Karpas-422 (cell line): ENCODE measurements around the gene AKT3. TPM values are rescaled to one million over a fixed set of nuclear protein-coding genes. Genes with fewer than 3 reads are reported as not detected.
"Not testable (repeated sequence)": the region's sequence is repeated elsewhere in the genome, so short reads cannot be mapped to it uniquely, and the experiment has no call there.

Experiments used
- DNase-seq: peaks from one replicate; pipeline ENCODE4 v3.0.0-alpha.2; 2015
- H2AFZ ChIP-seq: fragments of 200-600 bp; sonication (generic); 2 replicates; pipeline ENCODE4 v1.6.1; 2014; ENCODE audit warnings: antibody characterized with exemption, low read length, mixed read lengths
- H3K27ac ChIP-seq: fragments of 200-600 bp; sonication (generic); 2 replicates; pipeline ENCODE4 v1.5.1; 2014; ENCODE audit warnings: mild to moderate bottlenecking, low read length, moderate library complexity
- H3K27me3 ChIP-seq: fragments of 200-600 bp; sonication (generic); 2 replicates; pipeline ENCODE4 v1.6.1; 2014; ENCODE audit warnings: low read length, mixed read lengths
- H3K36me3 ChIP-seq: fragments of 200-600 bp; sonication (generic); 2 replicates; pipeline ENCODE4 v1.6.1; 2014; ENCODE audit warnings: low read length, mixed read lengths; ENCODE audit not compliant: insufficient read depth
- H3K4me1 ChIP-seq: fragments of 200-600 bp; sonication (generic); 2 replicates; pipeline ENCODE4 v1.6.1; 2014; ENCODE audit warnings: mild to moderate bottlenecking, low read length, mixed read lengths
- H3K4me2 ChIP-seq: fragments of 200-600 bp; sonication (generic); 2 replicates; pipeline ENCODE4 v1.6.1; 2014; ENCODE audit warnings: low read length, low read depth, mild to moderate bottlenecking; ENCODE audit not compliant: poor library complexity, severe bottlenecking
- H3K4me3 ChIP-seq: fragments of 200-600 bp; sonication (generic); 2 replicates; pipeline ENCODE4 v1.5.1; 2014; ENCODE audit warnings: mild to moderate bottlenecking, antibody characterized with exemption, low read length, mixed read lengths
- H3K79me2 ChIP-seq: fragments of 200-600 bp; sonication (generic); 2 replicates; pipeline ENCODE4 v1.6.1; 2014; ENCODE audit warnings: mild to moderate bottlenecking, low read length, mixed read lengths
- H3K9ac ChIP-seq: fragments of 200-600 bp; sonication (generic); 2 replicates; pipeline ENCODE4 v1.6.0; 2014; ENCODE audit warnings: low read length
- H3K9me2 ChIP-seq: fragments of 200-600 bp; sonication (generic), shearing (Covaris generic); replicated peaks from 2 replicates; pipeline ENCODE4 v1.6.0; 2014; ENCODE audit warnings: mild to moderate bottlenecking, low read length, moderate library complexity; ENCODE audit not compliant: insufficient read depth
- H3K9me3 ChIP-seq: fragments of 300-700, 200-600 bp; sonication (generic); 2 replicates; pipeline ENCODE4 v1.6.1; 2014; ENCODE audit warnings: low read length, mixed read lengths
- H4K20me1 ChIP-seq: fragments of 200-600 bp; sonication (generic); 2 replicates; pipeline ENCODE4 v1.6.1; 2014; ENCODE audit warnings: mild to moderate bottlenecking, antibody characterized with exemption, low read length, low read depth; ENCODE audit not compliant: insufficient read depth
- total RNA-seq: library from RNA; depleted of rRNA; stranded (reverse); fragments of >200 nt; shearing (Covaris generic); gene quantifications from 2 replicates; pipeline ENCODE4 v1.2.3, GENCODE V29; 2014; ENCODE audit warnings: low replicate concordance

The AKT3 gene
- total RNA-seq, 1 experiment from 2014 or later: 0.11 TPM

DNA sequence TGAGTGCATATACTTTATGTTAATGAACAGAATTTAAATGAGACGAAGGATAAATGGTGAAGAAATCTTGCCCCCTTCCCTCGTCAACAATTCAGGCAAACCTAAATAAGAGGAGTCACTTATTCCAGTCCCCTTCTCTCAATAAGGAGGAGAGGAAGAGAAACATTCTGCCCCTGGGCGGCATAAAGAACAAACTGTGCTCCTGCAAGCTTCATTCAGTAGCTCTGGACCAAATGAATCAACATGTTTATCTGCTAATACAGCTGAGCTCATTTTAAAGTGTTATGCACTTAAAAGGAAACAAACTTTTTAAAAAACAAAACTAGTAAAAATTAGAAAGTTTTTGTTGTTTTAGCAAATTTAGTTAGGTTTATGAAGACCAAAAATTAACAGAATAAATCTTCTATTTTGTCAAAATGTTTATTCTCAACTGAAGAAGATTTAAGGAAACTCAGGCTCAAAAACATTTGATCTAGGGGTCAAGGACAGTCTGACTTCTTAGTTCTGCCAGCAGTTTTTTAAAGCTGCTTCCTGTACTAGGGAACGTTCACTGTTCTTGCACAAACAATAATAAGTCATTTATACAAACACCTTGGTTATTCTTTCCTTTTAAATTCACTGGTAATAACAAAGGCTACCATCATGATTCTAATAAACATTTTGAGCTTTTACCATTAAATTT lies 58.3 kb downstream of the AKT3 start:
- H3K36me3 ChIP-seq: no peaks in the 10 kb centered on the region
- no peaks in the 10 kb centered on the region for H3K4me1 ChIP-seq
- H2AFZ ChIP-seq: no peak overlapping the region
- no peak overlapping the region for H3K4me2 ChIP-seq
- no peaks in the 10 kb centered on the region for H3K9me2 ChIP-seq
- no peak overlapping the region for H3K9ac ChIP-seq
- no peak for DNase-seq
- no peaks in the 10 kb centered on the region for H3K9me3 ChIP-seq
- no peaks in the 10 kb centered on the region for H4K20me1 ChIP-seq
- H3K27me3 ChIP-seq: no peaks in the 10 kb centered on the region
- no peak overlapping the region for H3K4me3 ChIP-seq
- H3K27ac ChIP-seq: no peak overlapping the region
- no peaks in the 10 kb centered on the region for H3K79me2 ChIP-seq

- Histone ChIP-seq H3K4me1 (no peaks in the 10 kb centered on the region), H3K36me3 (no peaks in the 10 kb centered on the region), H3K9me3 (no peaks in the 10 kb centered on the region), H3K79me2 (no peaks in the 10 kb centered on the region), H3K9ac (no peak overlapping the region), H3K4me2 (no peak overlapping the region), H2AFZ (no peak overlapping the region), H3K4me3 (no peak overlapping the region), H4K20me1 (no peaks in the 10 kb centered on the region), H3K27me3 (no peaks in the 10 kb centered on the region), H3K9me2 (no peaks in the 10 kb centered on the region), H3K27ac (no peak overlapping the region)
- no peak for DNase-seq
Observed at GRCh38 chr1:243790404-243790803, 59.6 kb downstream of the AKT3 start.

- no peaks in the 10 kb centered on the region for H3K4me1 ChIP-seq
- H2AFZ ChIP-seq: no peak overlapping the region
- H3K9me2 ChIP-seq: no peaks in the 10 kb centered on the region
- no peak overlapping the region for H3K9ac ChIP-seq
- no peaks in the 10 kb centered on the region for H3K9me3 ChIP-seq
- no peak for DNase-seq
- no peaks in the 10 kb centered on the region for H3K36me3 ChIP-seq
- no peak overlapping the region for H3K4me2 ChIP-seq
- no peak overlapping the region for H3K27ac ChIP-seq
- no peak overlapping the region for H3K4me3 ChIP-seq
- no peaks in the 10 kb centered on the region for H3K79me2 ChIP-seq
- no peaks in the 10 kb centered on the region for H3K27me3 ChIP-seq
- H4K20me1 ChIP-seq: no peaks in the 10 kb centered on the region
Observed at GRCh38 chr1:243786531-243786930, 63.5 kb downstream of the AKT3 start.

GRCh38 chr1:243784506-243784905 lies 65.5 kb downstream of the AKT3 start:
- no peak overlapping the region for H3K4me2 ChIP-seq
- DNase-seq: no peak
- H3K4me3 ChIP-seq: no peak overlapping the region
- H4K20me1 ChIP-seq: no peaks in the 10 kb centered on the region
- H3K79me2 ChIP-seq: no peaks in the 10 kb centered on the region
- H3K36me3 ChIP-seq: no peaks in the 10 kb centered on the region
- no peaks in the 10 kb centered on the region for H3K9me3 ChIP-seq
- H3K9me2 ChIP-seq: no peaks in the 10 kb centered on the region
- no peaks in the 10 kb centered on the region for H3K4me1 ChIP-seq
- no peak overlapping the region for H3K9ac ChIP-seq
- H3K27ac ChIP-seq: no peak overlapping the region
- H2AFZ ChIP-seq: no peak overlapping the region
- H3K27me3 ChIP-seq: no peaks in the 10 kb centered on the region

DNA sequence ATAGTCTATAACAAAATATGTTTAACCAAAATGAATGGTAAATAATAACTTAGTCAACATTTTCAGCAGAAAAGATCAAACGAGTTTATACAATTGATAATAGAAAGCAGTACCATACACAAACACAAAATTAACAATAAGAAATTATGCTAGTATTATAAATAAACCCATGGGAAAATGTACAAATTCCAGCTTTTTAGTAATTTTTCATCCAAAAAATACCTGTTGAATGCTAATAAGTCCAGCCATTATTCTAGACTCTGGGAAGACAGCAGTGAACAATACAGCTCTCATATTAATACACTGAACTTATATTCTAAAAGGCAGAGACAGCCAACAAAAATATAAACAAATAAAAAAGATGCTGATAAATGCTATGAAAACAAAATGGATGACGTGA lies 66.3 kb downstream of the AKT3 start:
- H3K27ac ChIP-seq: no peak overlapping the region
- no peak overlapping the region for H2AFZ ChIP-seq
- no peaks in the 10 kb centered on the region for H3K27me3 ChIP-seq
- H3K4me3 ChIP-seq: no peak overlapping the region
- H3K4me2 ChIP-seq: no peak overlapping the region
- no peaks in the 10 kb centered on the region for H3K4me1 ChIP-seq
- no peaks in the 10 kb centered on the region for H3K79me2 ChIP-seq
- no peak for DNase-seq
- H3K9ac ChIP-seq: no peak overlapping the region
- no peaks in the 10 kb centered on the region for H3K9me2 ChIP-seq
- no peaks in the 10 kb centered on the region for H4K20me1 ChIP-seq
- H3K36me3 ChIP-seq: no peaks in the 10 kb centered on the region
- no peaks in the 10 kb centered on the region for H3K9me3 ChIP-seq

GRCh38 chr1:243772361-243773050 lies 77.5 kb downstream of the AKT3 start:
- not testable (repeated sequence) for H3K79me2 ChIP-seq, H3K4me2 ChIP-seq, DNase-seq, H3K36me3 ChIP-seq, H3K9ac ChIP-seq, H3K27ac ChIP-seq, H3K9me2 ChIP-seq, H4K20me1 ChIP-seq, H3K27me3 ChIP-seq, H3K4me3 ChIP-seq, H3K4me1 ChIP-seq, H2AFZ ChIP-seq, H3K9me3 ChIP-seq

GRCh38 chr1:243770860-243771259 lies 79.2 kb downstream of the AKT3 start:
- Histone ChIP-seq H4K20me1 (no peaks in the 10 kb centered on the region), H3K36me3 (no peaks in the 10 kb centered on the region), H3K9me3 (no peaks in the 10 kb centered on the region), H3K27ac (no peak overlapping the region), H3K9me2 (no peaks in the 10 kb centered on the region), H3K27me3 (no peaks in the 10 kb centered on the region), H2AFZ (no peak overlapping the region), H3K79me2 (no peaks in the 10 kb centered on the region), H3K9ac (no peak overlapping the region), H3K4me1 (no peaks in the 10 kb centered on the region), H3K4me2 (no peak overlapping the region), H3K4me3 (no peak overlapping the region)
- DNase-seq: no peak

- Histone ChIP-seq H3K9ac (no peak overlapping the region), H2AFZ (no peak overlapping the region), H3K9me3 (no peaks in the 10 kb centered on the region), H3K4me1 (no peaks in the 10 kb centered on the region), H3K4me3 (no peak overlapping the region), H3K4me2 (no peak overlapping the region), H3K36me3 (no peaks in the 10 kb centered on the region), H3K79me2 (no peaks in the 10 kb centered on the region), H3K27me3 (no peaks in the 10 kb centered on the region), H4K20me1 (no peaks in the 10 kb centered on the region), H3K27ac (no peak overlapping the region), H3K9me2 (no peaks in the 10 kb centered on the region)
- DNase-seq: no peak
Observed at GRCh38 chr1:243765676-243766075, 84.4 kb downstream of the AKT3 start.
